DMS53 treated with DMSO at 0.1 percent for 48 hours (cell line): ENCODE measurements around the gene C20orf144.
A peak's percentile ranks its signal among the peaks of the same experiment; 100 is the strongest.

Experiments
- DNase-seq: peaks from one replicate; lab custom pipeline; 2025; ENCODE audit not compliant: unreplicated experiment; lab: John Stamatoyannopoulos, UW

Gene C20orf144

GRCh38 chr20:33676121-33676520 is 14.0 kb downstream of the C20orf144 start:
- DNase-seq: no peak

GRCh38 chr20:33676652-33677645 is 14.8 kb downstream of the C20orf144 start:
- DNase-seq: no peak

DNA sequence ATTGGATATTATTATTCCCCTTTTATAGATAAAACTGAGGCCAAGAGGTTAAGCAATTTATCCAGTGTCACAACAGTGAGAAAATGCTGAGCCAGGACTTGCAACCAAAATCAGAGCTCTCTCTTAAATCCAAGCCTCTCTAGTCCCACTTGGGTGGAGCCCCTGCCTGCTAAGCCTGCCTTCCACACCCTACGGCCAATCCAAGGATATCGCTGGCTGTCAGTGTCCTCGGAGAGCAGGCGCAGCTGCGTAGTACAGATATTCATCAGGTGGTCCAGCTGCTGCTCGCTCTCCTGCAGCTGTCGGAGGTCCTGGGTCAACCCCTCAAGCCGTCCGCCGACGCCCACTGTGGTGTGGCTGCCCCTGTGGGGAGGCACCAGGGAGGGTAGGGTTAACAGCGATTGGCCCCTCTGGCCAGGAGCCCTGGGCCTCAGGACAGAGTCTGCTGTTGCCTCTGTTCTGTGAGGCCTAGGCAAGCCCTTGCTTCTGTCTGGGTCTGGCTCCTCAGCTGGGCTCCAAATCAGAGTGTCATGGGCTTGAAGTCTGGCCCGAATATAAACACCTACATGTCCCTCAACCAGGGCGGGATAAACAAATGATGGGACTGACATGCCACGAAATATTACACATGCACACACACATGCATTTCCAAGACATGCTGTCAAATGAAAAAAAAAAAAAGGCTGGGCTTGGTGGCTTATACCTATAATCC is 16.0 kb downstream of the C20orf144 start:
- no peak for DNase-seq

DNA sequence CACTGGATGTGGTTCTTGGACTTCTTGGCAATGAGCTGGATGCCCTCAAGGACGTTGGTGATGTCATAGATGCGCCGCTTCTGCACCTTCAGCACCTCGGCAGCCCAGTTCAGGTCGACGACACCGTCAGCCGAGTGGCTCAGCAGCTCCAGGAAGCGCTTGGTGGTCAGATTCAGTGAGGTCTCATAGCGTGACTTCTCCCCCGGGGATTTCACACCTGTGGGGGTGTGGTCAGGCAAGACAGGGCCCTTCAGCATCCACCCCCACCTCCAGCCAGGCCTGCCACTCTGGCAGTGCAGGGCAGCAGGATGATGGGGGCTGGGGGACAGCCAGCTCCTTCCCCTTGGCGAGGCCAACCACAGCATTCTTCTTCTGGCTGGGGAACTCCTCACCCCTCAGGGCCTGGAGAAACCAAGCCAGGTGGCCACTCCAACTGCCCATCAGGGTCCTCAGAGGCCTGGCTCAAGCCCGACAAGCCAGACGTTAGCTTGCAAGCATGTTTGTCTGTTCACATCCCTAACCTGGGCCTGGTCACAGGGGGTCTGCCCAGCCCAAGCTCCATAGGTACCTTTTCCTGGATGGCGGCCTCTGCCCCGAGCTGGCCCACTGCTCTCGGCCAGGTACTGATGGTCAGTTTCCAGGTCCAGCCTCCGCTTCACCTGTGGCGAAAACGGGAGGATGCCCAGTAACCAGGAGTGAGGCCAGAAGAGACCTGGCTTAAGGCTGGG is 17.8 kb downstream of the C20orf144 start:
- DNase-seq: no peak

DNA sequence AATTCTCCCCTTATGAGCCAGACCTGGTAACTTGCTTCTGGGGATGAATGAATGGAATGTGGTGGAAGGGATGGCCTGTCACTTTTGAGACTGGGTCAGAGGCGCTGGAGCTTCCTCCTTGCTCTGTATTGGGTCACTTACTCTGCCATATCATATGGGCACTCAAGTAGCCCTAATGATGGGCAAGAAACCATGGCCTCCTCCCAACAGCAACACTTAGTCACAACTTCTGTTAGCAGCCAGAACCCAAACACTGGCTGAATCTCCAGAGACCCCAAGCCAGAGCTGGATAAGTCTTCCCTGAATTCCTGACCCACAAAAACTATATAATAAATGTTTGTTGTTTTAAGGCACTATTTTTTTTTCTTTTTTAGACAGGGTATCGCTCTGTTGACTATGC is 18.6 kb downstream of the C20orf144 start:
- no peak for DNase-seq

- no peak for DNase-seq
These were observed 19.2 kb downstream of the C20orf144 start for GRCh38 chr20:33681288-33681687.

- no peak for DNase-seq
These were observed 19.7 kb downstream of the C20orf144 start for GRCh38 chr20:33681728-33682353.

DNA sequence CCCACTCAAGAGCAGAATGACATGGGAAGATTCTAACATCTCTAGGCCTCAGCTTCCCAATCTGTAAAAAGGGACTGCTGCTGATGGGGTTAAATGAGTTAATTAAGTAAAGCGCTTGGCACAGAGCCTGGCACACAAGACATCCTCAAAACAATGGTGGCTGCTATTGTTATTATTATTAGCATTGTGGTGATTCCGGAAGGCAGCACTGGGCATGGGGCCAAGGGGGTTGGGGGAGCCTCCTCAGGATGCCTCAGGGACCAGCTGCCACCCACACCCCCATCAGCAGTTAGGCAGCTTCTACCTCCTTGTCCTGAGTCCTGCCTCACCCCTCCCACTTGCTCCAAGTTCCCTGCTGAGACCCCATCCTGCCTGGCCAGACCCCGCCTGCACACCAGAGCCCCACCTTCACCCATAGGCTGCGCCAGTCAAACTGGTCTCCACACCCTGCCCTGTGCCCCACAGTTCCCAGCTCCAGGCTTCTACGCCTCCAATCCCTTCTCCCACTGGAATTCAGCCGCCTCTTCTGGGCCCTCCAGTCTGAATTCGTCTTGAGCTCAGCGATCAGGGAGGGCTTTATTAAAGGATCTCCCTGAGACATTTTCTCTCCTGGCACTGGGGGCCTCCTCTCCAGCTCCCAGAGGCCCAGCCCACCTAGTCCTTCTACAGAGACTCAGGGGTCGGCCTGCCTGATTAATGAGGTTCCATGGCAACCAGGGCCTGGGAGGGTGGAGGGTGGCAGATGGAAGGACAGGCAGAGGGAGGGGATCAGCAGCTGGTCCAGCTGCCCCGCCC is 22.6 kb downstream of the C20orf144 start:
- DNase-seq: no peak

DNA sequence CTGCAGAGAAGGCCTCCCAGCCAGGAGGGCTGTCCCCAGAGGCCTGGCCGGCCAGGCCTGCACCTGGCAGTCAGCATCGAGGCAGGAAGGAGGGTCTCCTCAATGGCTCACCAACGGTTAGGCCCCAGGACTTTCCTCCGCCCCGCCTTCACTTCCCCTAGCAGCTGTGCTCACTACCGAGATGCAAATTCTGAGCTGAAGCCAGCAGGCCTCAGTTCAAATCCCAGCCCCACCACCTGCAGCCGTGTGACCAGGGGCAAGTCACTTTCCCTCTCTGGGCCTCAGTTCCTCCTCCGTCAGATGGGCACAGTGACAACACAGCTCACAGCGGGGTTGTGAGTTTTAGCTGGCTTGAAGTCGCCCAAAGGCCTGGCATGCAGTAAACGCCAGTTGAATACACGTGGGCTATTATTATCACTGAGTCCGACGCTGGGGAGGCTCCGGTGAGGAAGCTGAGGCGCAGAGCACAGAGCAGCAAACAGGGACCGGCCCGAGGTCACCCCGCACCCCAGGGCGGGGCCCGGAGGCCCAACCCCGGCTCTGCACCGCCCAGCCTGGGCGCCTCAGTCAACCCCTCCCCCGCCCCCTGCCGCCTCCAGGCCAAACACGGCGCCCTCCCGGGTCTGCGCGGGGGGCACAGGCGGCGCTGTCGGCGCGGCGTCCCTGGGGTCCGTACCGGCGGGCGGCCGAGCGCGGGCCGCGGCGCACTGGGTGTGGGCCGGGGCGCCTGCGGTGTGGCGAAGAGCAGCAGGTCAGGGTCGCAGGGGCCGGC is 23.4 kb downstream of the C20orf144 start:
- no peak for DNase-seq

DNA sequence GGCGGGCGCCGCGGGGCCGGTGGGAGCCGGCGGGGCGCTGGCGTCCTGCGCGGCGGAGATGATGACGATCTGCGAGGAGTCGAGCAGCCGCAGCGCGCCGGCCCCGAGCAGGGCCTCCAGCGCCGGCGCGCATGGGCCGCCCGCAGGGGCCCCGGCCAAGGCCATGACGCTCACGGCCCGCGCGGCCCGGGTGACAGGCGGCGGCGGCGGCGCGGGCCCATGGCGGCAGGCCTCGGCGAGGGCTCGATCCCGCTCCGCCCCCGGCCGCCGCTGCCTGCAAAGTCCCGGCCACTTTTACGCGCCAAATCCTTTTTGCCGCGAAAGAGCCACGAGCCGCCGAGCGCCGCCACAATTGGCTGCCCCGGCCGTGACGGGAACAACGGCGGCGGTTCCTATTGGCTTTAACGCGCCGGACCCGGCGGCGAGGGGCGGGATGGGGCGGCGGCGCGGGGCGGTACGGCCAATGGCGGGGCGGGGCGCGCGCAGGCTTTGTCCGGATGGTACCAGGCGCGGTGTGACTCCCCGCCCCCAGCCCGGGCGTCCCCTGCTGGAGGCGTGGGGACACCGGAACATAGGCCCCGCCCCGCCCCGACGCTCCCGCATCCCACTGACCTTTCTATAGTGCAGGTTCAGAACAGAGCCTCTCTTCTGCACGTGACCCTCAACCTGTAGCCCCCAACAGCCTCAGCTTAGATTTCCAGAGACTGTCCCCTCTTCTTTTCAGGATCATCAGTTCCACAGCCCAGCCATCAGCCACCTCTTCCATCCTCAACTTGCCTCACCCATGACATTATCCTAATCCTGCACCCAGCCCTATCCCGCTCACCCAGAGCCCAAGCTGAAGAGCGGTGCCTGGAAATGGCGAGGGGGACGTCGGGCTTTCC is 24.2 kb downstream of the C20orf144 start, which contains the start of gene E2F1:
Gene E2F1, minus strand, starts transcription at position 286 of the 884 bp plus-strand sequence. Its CDS starts 121 bp downstream, at position 165.
- DNase-seq: peak; percentile 80

DNA sequence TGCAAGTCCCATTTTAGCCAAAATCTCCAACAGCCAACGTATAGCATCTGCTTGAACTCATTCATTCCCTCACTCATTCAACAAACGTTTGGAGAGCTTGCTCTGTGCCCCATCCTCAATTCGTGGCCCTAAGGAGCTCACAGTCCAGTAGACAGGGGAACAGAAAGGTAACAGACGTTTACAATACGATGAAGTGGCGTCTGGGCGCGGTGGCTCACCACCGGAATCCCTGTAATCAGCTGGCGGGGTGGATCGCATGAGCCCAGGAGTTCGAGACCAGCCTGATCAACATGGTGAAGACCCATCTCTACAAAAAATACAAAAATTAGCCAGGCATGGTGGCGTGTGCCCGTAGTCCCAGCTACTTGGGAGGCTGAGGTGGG is 24.8 kb downstream of the C20orf144 start:
- no peak for DNase-seq

DNA sequence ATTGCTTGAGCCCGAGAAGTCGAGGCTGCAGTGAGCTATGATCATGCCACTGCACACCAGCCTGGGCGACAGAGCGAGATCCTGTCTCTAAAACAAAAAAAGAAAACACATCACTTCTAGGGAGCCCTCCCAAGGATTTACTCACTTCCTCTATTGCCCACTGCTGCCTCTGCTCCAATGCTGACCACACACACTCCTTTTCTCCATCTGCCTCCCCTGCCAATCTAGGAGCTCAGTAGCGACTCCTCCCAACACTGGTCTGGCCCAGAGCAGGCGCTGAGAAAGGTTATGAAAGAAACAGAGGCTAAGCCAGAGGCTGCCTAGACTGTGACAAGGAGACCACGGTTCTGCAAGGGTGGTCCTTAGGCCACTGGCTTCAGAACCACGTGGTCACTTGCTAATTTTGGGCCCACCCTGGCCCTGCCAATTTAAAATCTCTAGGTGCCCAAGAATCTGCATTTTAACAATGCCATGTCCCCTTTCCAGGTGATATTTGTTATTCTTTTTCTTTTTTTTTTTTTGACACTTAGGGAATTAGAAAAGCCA is 25.3 kb downstream of the C20orf144 start:
- DNase-seq: no peak

- DNase-seq: no peak
These were observed 26.1 kb downstream of the C20orf144 start for GRCh38 chr20:33687993-33688937.

DNA sequence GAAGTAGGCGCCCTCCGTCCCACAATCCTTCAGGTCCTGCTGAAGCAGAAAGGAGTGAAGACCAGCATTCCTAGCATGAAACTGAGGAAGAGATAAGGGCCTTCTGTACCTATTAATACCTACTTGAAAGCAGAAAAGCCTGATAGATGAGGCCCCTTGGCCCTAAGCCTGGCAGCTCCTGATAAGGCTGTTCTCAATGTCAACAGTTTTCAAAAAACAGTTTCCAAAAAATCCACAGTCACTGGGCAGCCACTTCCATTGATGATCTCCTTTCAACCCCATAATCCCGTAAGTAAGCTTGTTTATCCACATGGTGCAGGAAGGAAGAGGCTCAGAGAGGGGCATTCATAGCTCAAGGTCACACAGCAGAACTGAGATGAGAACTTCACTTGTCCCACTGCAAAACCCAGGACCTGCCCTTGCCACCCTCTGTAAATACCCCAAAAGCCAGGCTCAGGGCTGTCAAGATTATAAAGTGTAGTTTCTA is 26.9 kb downstream of the C20orf144 start:
- no peak for DNase-seq

DNA sequence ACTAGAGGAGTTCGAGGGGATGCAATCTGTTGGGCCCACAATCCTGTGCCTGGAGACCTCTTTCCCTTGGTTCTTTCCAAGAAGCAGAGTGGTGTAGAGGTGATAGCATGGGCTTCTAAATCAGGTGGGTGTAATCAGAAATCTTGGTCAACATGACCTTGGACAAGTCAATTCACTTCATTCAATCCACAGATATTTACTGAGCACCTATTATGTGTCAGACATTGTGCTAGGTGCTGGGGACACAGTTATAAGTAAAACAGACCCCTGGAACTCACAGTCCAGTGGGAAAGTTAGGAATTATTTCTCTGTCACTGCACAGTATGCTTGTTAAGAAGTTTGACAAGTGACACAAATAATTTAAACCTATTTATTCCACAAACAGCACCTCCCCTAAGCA is 27.4 kb downstream of the C20orf144 start:
- no peak for DNase-seq

- peak; percentile 25 for DNase-seq
These were observed 27.8 kb downstream of the C20orf144 start for GRCh38 chr20:33689973-33690372.

- no peak for DNase-seq
These were observed 31.2 kb downstream of the C20orf144 start for GRCh38 chr20:33693289-33693688.
